ENCODE results near the gene PCP4L1. TPM values are rescaled to one million over a fixed set of nuclear protein-coding genes. Genes with fewer than 3 reads are reported as not detected.

PCP4L1 gene
- total RNA-seq, 1 donor = 0.81 TPM

DNA sequence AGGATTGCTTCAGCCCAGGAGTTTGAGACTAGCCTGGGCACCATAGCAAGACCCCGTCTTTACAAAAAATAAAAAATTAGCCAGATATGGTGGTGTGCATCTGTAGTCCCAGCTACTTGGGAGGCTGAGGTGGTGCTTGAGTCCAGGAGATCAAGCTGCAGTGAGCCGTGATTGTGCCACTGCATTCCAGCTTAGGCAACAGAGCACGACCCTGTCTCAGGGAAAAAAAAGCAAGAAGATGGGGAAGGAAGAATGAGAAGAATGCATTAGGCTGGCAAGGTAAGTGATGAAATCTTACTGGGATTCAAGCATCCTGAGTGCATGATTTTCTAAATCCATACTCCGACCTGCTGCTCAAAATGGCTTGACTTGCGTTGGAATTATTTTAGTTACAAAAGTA is 6.8 kb downstream of the PCP4L1 start:
- no peak for DNase-seq (ENCODE audit: low read depth in 2 of 3, low spot score in 2 of 3)

DNA sequence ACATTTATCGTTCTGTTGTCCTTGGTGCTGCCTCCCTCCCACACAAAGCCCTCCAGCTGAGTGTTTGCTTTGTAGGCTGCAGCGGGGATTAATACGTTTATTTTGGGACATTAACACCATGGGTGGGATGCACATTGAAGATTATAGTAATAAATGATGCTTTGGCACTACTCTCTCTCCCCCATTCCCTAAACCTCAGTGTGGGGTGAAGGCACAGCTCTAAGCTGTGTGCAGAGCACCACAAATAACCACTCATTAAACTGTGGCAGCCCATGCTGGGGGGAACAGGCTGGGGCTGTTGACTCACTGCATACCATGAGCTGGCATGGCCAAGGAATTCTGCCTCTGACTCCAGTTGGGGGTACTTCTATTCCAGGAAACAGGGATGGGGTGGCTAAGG is 7.7 kb downstream of the PCP4L1 start:
- no peak for DNase-seq (ENCODE audit: low read depth in 2 of 3, low spot score in 2 of 3)

DNA sequence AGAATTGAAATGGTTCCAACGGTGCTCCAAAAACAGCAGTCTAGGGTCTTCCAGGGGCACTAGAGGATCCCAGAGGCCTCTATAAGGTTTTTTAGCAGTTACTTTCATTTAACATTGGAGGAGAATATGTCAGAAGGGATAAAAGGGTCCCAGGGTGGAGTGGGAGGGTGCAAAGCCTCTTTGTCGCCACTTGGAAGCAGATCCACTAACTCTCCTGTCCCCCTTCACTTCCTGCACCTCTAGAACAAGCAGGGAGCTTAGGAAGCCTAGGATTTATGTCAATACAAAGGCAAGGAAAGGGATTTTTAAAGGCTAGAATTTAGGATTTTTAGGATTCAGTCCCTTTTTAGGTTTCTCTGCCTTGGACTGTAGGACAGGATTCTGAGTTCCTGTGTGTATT is 8.3 kb downstream of the PCP4L1 start:
- DNase-seq (ENCODE audit: low read depth in 2 of 3, low spot score in 2 of 3) = no peak

- peak in 2 of 3 donors; percentile 38 to 63 for DNase-seq (ENCODE audit: low read depth in 2 of 3, low spot score in 2 of 3)
These were observed 8.8 kb downstream of the PCP4L1 start for GRCh38 chr1:161267321-161267720.

- DNase-seq (ENCODE audit: low read depth in 2 of 3, low spot score in 2 of 3) = no peak
These were observed 14.9 kb downstream of the PCP4L1 start for GRCh38 chr1:161273402-161273801.

DNA sequence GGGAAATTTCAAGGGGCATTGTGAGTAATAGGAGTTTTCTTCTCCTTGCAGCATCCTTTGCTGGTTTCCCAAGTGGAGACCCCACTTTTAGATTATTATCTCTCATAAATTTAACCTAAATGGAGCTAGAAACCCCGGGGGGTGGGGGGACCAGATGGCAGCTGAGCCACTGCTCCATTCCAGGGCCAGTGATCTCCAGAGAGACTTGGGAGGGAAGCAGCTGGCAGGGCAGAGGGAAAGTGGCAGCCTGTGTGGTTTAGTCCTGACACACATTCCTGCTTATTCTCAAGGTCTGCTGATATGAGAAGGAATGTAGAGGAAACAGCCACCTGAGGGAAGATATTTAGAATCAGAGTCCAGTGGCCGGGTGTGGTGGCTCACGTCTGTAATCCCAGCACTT is 16.3 kb downstream of the PCP4L1 start:
- no peak for DNase-seq (ENCODE audit: low read depth in 2 of 3, low spot score in 2 of 3)

DNA sequence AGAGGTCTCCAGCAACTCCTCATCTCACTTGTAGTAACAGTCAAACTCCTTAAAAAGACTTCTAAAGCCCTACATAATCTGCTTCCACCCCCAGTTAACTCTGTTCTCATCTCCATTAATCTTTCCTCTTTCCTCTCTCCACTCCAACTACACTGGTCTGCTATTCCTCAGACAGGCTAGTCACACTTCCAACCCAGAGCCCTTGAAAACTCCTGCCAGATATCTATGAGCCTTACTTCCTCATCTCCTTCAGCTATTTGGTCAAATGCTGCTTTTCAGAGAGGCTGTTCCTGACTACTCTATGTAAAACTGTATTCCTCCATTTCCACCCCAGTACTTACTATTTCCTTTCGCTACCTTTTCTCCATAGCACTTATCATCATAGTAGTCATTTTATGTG is 24.4 kb downstream of the PCP4L1 start:
- no peak for DNase-seq (ENCODE audit: low read depth in 2 of 3, low spot score in 2 of 3)

DNA sequence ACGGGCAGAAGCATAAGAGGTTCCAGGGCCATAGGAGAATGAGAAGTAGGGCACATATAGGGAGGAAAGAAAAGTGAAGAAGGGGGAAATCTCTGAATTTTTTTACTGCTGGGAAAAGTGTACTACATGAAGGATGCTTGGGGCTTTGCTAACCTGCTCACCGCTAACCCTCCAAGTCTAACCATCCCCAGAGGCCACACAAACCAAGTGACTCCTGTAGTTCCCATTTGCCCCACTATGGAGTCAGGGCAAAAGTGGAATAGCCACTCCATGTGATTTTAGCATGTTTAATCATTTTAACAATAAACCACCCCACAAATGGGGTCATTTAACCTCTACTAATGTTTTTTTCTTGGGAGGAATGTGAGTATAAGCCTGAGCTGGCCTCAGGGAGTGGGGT is 26.6 kb downstream of the PCP4L1 start:
- no peak for DNase-seq (ENCODE audit: low read depth in 2 of 3, low spot score in 2 of 3)

- DNase-seq (ENCODE audit: low read depth in 2 of 3, low spot score in 2 of 3) = no peak
These were observed 27.0 kb downstream of the PCP4L1 start for GRCh38 chr1:161285521-161285920.

- peak in 1 of 3 donors; percentile 25 for DNase-seq (ENCODE audit: low read depth in 2 of 3, low spot score in 2 of 3)
These were observed 29.0 kb downstream of the PCP4L1 start for GRCh38 chr1:161287482-161288054.

GRCh38 chr1:161290779-161291178 is 32.2 kb downstream of the PCP4L1 start:
- DNase-seq (ENCODE audit: low read depth in 2 of 3, low spot score in 2 of 3) = no peak

- DNase-seq (ENCODE audit: low read depth in 2 of 3, low spot score in 2 of 3) = no peak
These were observed 38.9 kb downstream of the PCP4L1 start for GRCh38 chr1:161297415-161297814.

DNA sequence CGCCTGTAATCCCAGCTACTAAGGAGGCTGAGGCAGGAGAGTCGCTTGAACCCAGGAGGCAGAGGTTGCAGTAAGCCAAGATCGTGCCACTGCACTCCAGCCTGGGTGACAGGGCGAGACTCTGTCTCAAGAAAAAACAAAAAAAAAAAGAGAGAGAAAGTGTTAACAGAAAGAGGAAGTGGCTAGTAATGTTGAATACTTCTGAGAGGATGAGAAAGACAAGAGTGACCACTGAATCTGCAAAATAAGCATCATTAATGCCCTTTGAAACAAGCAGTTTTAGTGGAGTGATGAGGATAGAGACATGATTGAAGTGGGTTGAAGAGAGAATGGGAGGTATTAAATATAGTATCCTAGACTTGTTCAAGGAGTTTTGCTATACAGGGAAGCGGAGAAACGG is 39.6 kb downstream of the PCP4L1 start:
- DNase-seq (ENCODE audit: low read depth in 2 of 3, low spot score in 2 of 3) = no peak

DNA sequence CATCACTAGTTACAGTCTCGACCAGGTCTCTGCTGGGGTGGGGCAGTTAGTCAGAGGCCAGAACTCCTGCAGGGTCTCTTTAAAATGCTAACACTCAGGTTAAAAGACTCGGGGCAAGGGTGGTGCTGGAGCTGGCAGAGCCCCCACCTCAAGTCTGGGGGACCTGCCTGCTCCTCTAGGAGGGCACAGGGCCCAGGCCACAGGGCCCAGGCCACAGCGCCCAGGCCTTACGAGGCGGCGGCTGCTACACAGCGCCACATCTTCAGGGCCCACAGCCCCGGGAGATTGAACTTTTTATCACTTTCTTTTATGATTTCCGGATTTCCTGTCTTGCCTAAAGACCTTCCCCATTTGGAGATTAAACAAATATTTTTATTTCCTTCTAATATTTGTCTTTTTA is 40.8 kb downstream of the PCP4L1 start:
- DNase-seq (ENCODE audit: low read depth in 2 of 3, low spot score in 2 of 3) = no peak

GRCh38 chr1:161300478-161300877 is 41.9 kb downstream of the PCP4L1 start:
- no peak for DNase-seq (ENCODE audit: low read depth in 2 of 3, low spot score in 2 of 3)

DNA sequence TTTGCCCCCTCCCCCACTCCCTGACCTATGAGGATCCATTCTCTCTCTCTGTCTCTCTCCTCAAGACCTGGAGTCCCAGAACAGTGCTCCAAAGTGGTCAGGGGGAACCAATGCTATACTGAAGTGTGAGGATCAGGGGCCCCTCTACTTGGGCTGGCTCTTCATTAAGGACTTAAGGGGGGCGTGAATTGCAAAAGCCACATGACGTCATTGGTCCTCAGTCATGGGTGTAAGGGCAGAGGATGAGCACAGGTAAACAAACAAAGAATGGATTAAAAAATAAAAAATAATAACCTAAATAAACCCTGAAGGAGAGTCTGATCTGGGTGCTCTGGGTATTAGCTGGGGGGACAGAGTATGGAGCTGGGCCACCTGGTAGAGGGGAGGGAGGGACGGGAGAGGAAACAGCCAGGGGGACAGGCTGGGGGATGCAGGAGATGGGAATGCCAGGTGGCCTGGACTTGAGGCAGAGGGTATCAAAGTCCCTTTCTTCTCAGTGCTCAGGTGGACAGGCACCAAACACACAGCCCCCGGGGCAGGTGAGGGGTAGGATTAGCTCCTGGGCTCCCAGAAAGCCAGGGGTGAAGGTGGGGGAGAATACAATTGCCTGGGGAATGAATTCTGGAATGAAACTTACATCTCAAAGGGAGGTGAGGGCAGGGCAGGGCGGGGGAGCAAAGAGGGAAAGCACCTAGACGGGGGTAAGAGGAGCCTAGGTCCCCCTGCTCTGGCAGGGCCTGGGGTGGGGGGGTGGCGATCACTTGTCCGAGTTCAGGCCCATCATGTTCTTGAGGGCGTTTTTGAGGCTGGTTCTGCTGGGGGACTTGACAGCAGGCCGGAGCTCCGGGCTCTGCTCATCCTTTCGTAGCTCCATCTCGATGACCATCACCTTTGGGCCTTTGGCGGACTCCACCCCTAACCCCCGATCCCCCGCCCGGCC is 46.7 kb downstream of the PCP4L1 start:
- no peak for DNase-seq (ENCODE audit: low read depth in 2 of 3, low spot score in 2 of 3)

- DNase-seq (ENCODE audit: low read depth in 2 of 3, low spot score in 2 of 3) = peak; percentile 73 to 96 (median 94)
These were observed 47.4 kb downstream of the PCP4L1 start for GRCh38 chr1:161305867-161306519.

GRCh38 chr1:161307230-161307768 is 48.8 kb downstream of the PCP4L1 start:
- no peak for DNase-seq (ENCODE audit: low read depth in 2 of 3, low spot score in 2 of 3)

DNA sequence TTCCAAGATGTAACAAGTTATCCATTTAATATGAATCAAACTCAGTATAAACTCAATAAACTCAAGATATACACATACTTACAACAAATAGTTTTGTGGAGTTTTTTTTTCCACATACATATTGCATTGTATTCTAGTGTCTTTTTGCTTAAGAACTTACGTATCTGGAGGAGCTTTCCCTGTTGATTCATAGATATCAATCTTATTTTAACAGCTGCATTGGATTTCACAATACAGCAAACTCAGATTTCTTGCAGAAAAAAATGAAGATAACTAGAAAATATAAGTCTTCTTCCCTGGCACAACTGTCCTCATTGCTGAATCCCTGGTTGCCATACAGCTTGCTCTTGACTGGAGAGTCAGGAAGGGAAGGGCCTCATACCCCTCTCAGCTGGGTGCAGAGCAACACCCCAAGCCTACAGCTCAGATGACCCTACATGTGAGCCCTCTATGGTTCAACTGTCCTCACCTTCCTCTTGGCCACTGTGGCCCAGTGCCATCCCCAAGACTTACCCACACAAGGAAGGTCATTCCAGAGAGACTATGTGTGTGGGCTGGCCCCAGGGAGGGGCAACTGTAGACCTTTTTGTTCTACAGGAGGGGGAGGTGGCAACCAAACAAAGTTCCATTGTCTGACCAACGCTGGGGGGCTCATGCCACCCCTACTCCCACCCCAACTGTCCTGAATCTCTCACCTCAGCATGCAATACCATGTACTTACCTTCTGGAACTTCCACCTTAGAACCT is 49.5 kb downstream of the PCP4L1 start:
- DNase-seq (ENCODE audit: low read depth in 2 of 3, low spot score in 2 of 3) = no peak

DNA sequence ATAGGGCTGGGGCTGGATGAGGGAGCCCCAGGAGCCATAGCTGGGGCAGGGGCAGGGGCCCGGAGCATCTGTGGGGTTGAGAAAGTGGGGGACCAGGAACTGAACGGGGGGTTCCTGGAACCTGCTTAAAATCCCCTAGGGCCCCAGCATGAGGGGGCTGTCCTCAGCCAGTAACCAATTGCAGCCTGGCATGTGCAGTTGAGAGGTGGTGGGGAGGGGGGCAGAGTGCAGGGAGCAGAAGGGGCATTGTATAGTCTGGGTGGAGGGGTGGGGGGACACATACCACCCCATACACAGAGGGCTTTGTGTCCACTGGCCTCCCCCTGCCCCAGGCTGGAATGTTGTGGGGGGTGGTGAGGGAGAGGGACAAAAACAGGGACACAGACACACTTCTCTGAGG is 51.3 kb downstream of the PCP4L1 start, which contains the start of gene MPZ:
MPZ (minus strand) TSS at position 101 of the 400 bp plus-strand sequence; CDS start at position 38, 63 bp downstream.
- no peak for DNase-seq (ENCODE audit: low read depth in 2 of 3, low spot score in 2 of 3)
